ENCODE results near the gene TRIM26. TPM values are rescaled to one million over a fixed set of nuclear protein-coding genes. Genes with fewer than 3 reads are reported as not detected.

TRIM26 gene
- total and polyA plus RNA-seq, 7 donors = 34.2 to 60.4 (median 40.3) TPM

DNA sequence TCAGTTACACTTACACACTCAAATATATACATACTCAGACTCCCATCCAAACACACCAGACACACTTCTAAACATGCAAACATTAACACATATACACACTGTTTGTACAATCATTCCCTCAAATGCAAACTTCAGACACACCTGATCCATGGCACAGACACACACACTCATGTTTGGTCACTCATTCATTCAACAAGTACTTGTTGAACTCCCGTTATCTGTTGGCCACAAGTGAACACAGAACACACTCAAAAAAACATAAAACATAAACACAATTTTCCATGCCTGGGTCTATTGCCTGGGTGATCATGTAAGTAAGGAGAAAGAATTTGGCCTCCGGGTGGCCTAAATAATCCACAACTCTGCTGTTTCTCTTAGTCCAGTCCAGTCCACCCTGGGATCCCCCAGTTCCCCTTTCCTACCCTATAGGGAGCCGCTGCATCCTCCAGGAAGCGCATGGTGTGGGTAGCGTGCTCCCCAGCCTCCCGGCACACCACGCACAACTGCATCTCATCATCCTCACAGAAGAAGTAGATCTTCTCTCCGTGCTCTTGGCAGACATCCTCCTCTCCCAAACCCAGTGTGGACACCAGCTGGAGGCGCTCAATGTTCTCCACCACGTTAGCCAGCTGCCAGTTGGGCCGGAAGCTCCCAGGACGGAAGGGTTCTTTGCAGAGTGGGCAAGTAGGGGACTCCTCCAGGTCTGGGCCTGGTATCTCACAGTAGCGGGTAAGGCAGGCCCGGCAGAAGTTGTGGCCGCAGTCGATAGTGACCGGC, 53.0 kb downstream of the TRIM26 start:
- no peaks in the 10 kb centered on the region for H3K36me3 ChIP-seq
- no peaks in the 10 kb centered on the region for H3K4me1 ChIP-seq
- intact Hi-C loops (cut with DNase I) = no loop called here
- H3K27ac ChIP-seq = no peak overlapping the region
- DNase-seq = no peak
- TF ChIP-seq, protein P1, sequence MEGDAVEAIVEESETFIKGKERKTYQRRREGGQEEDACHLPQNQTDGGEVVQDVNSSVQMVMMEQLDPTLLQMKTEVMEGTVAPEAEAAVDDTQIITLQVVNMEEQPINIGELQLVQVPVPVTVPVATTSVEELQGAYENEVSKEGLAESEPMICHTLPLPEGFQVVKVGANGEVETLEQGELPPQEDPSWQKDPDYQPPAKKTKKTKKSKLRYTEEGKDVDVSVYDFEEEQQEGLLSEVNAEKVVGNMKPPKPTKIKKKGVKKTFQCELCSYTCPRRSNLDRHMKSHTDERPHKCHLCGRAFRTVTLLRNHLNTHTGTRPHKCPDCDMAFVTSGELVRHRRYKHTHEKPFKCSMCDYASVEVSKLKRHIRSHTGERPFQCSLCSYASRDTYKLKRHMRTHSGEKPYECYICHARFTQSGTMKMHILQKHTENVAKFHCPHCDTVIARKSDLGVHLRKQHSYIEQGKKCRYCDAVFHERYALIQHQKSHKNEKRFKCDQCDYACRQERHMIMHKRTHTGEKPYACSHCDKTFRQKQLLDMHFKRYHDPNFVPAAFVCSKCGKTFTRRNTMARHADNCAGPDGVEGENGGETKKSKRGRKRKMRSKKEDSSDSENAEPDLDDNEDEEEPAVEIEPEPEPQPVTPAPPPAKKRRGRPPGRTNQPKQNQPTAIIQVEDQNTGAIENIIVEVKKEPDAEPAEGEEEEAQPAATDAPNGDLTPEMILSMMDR (IDR thresholded peaks at IDR 0.05) = no peak
- TF ChIP-seq POLR2A (IDR thresholded peaks at IDR 0.05) (no peak), POLR2AphosphoS5 (IDR thresholded peaks at IDR 0.05) (no peak), EP300 (IDR thresholded peaks at IDR 0.05) (no peak)
- H3K27me3 ChIP-seq = peaks cover 0 to 12% (median 5%) of the 10 kb centered on the region in 3 donors
- no peaks in the 10 kb centered on the region for H3K9me3 ChIP-seq
- H3K4me3 ChIP-seq = no peak overlapping the region
- WGBS, 2 donors = 89 to 95% methylated on average over 17 of the region's 17 CpGs

DNA sequence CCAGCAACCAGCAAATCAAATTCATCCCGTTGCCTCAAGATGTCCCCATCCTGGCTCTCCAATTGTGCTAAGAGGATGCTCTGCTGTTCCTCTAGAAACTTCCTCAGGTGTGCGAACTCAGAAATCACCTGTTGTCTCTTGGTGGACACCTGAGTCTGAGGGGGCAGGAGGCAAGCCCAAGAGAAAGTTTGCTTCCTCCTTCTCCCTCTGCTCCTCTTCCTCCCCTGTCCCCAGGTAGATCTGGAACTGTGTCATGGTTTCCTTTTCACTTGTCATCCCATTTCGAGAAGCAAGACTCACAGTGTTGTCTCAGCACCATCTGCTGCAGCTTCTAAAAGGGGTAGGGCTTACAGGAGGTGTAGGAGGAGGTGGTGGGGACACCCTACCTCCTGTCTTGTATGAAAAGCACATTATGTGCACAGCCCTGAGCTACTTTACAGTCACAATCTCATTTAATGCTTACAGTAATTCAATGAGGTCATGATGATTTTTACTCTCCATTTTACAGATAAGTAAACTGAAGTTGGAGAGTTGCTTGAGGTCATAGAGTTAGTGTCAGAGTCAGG, 54.6 kb downstream of the TRIM26 start:
- no peaks in the 10 kb centered on the region for H3K9me3 ChIP-seq
- no peak overlapping the region for H3K4me3 ChIP-seq
- H3K27ac ChIP-seq = no peak overlapping the region
- no peaks in the 10 kb centered on the region for H3K36me3 ChIP-seq
- no peaks in the 10 kb centered on the region for H3K4me1 ChIP-seq
- intact Hi-C loops (cut with DNase I) = no loop called here
- WGBS, 2 donors = 72 to 78% methylated on average over 3 of the region's 3 CpGs
- no peak for TF ChIP-seq POLR2AphosphoS5 (IDR thresholded peaks at IDR 0.05)
- TF ChIP-seq POLR2A (IDR thresholded peaks at IDR 0.05) = no peak
- TF ChIP-seq, protein P1 (IDR thresholded peaks at IDR 0.05) = no peak
- no peak for TF ChIP-seq EP300 (IDR thresholded peaks at IDR 0.05)
- no peak for DNase-seq
- H3K27me3 ChIP-seq = peaks cover 0 to 17% (median 5%) of the 10 kb centered on the region in 3 donors

DNA sequence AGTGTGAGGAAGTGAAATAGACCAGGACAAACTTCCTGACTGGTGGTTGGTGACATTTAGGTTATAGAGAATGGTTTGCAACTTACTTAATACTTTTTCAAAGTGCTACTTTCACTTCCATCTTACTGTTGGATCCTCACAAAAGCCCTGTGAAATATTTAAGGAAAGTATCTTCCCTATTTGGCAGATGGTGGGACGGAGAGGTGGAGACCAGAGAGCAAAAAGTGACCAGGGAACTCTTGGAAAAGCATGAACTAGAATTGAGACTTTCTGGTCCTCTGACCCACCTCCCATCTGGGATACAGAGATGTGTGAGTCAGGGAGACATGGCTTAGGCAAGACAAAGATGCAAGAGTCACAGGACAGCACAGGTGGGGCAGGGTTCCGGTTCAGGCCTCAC, 55.2 kb downstream of the TRIM26 start:
- H3K4me3 ChIP-seq = no peak overlapping the region
- DNase-seq = no peak
- no peaks in the 10 kb centered on the region for H3K9me3 ChIP-seq
- WGBS, 2 donors = 89 to 93% methylated on average over 2 of the region's 2 CpGs
- no peaks in the 10 kb centered on the region for H3K36me3 ChIP-seq
- intact Hi-C loops (cut with DNase I) = no loop called here
- H3K27me3 ChIP-seq = peaks cover 0 to 18% (median 5%) of the 10 kb centered on the region in 3 donors
- no peaks in the 10 kb centered on the region for H3K4me1 ChIP-seq
- no peak overlapping the region for H3K27ac ChIP-seq
- TF ChIP-seq EP300 (IDR thresholded peaks at IDR 0.05) (no peak), POLR2AphosphoS5 (IDR thresholded peaks at IDR 0.05) (no peak), POLR2A (IDR thresholded peaks at IDR 0.05) (no peak)
- TF ChIP-seq, protein P1 (IDR thresholded peaks at IDR 0.05) = no peak

- TF ChIP-seq POLR2AphosphoS5 (IDR thresholded peaks at IDR 0.05) (no peak), POLR2A (IDR thresholded peaks at IDR 0.05) (no peak), EP300 (IDR thresholded peaks at IDR 0.05) (no peak)
- TF ChIP-seq, protein P1 (IDR thresholded peaks at IDR 0.05) = no peak
- H3K36me3 ChIP-seq = no peaks in the 10 kb centered on the region
- intact Hi-C loops (cut with DNase I) = no loop called here
- H3K27ac ChIP-seq = no peak overlapping the region
- no peak overlapping the region for H3K4me3 ChIP-seq
- peaks cover 0 to 18% (median 5%) of the 10 kb centered on the region in 3 donors for H3K27me3 ChIP-seq
- DNase-seq = no peak
- H3K9me3 ChIP-seq = no peaks in the 10 kb centered on the region
- no peaks in the 10 kb centered on the region for H3K4me1 ChIP-seq
Observed at GRCh38 chr6:30157581-30157980, 55.6 kb downstream of the TRIM26 start.
